Spleen (tissue), 11 donors: ENCODE results near the gene HIVEP3. TPM values are rescaled to one million over a fixed set of nuclear protein-coding genes. Genes with fewer than 3 reads are reported as not detected.
A peak's percentile ranks its signal among the peaks of the same experiment; 100 is the strongest.

Source experiments
- DNase-seq: peaks from one replicate; pipeline ENCODE4 v3.0.0-alpha.2; 2020
- H3K27ac ChIP-seq, 8 donors: fragments of 200-600 bp; sonication (generic) in 7 of 8; 1 replicate in 4 of 8; 2 replicates in 4 of 8; pipeline versions ENCODE4 v1.5.0 to v1.8.0; 2016 to 2021; ENCODE audit warnings: inconsistent platforms in 4 of 8, mild to moderate bottlenecking in 4 of 8, moderate library complexity in 1 of 8
- H3K27me3 ChIP-seq, 7 donors: fragments of 200-600 bp; sonication (generic) in 6 of 7; replicated peaks in 1 of 7; 1 replicate in 4 of 7; 2 replicates in 3 of 7; pipeline versions ENCODE4 v1.5.0 to v1.8.0; 2016 to 2021; ENCODE audit warnings: inconsistent platforms in 3 of 7, mild to moderate bottlenecking in 1 of 7
- H3K36me3 ChIP-seq, 6 donors: fragments of 200-600 bp; sonication (generic) in 5 of 6; 1 replicate in 4 of 6; 2 replicates in 2 of 6; pipeline versions ENCODE4 v1.5.0 to v1.8.0; 2016 to 2021; ENCODE audit warnings: inconsistent platforms in 2 of 6
- H3K4me1 ChIP-seq, 6 donors: fragments of 200-600 bp; sonication (generic) in 5 of 6; 1 replicate in 3 of 6; 2 replicates in 3 of 6; pipeline versions ENCODE4 v1.5.0 to v1.8.0; 2016 to 2021; ENCODE audit warnings: inconsistent platforms in 3 of 6
- H3K4me3 ChIP-seq, 8 donors: fragments of 200-600 bp; sonication (generic) in 7 of 8; 1 replicate in 4 of 8; 2 replicates in 4 of 8; pipeline versions ENCODE4 v1.5.0 to v1.8.0; 2016 to 2021; ENCODE audit warnings: inconsistent platforms in 4 of 8, mild to moderate bottlenecking in 4 of 8, moderate library complexity in 2 of 8
- H3K9me3 ChIP-seq, 8 donors: fragments of 200-600 bp; sonication (generic) in 7 of 8; 1 replicate in 4 of 8; 2 replicates in 4 of 8; pipeline versions ENCODE4 v1.5.0 to v1.8.0; 2016 to 2021; ENCODE audit warnings: inconsistent platforms in 4 of 8
- POLR2A ChIP-seq, 3 donors: fragments of 450-650 bp; IDR thresholded peaks; one replicate each; pipeline ENCODE4 v1.5.1; 2017; ENCODE audit warnings: antibody characterized with exemption in 3 of 3, mild to moderate bottlenecking in 1 of 3
- POLR2AphosphoS5 ChIP-seq, 3 donors: sonication (generic); formaldehyde crosslinking; IDR thresholded peaks; one replicate each; pipeline ENCODE4 v1.5.1; 2017; ENCODE audit warnings: antibody characterized with exemption in 3 of 3
- WGBS, 5 donors: extraction: QIAGEN DNeasy Blood & Tissue Kit in 3 of 5; methylation state at CpG; one replicate each; pipeline versions ENCODE4 v1.1.5 to v1.1.7; 2013 to 2018; 5-methylcytosine and 5-hydroxymethylcytosine counted together
- intact Hi-C: fragments of 100-400 bp; cut with DNase I; formaldehyde crosslinking; loops from one replicate; pipeline ENCODE4 v1.15.0; 2023; ENCODE audit warnings: low total_unique reads
- polyA plus RNA-seq, 3 donors: library from polyadenylated mRNA; stranded (reverse); fragments of 200-250 nt; gene quantifications; one replicate each; pipeline ENCODE4 v1.2.1, GENCODE V29; 2013
- total RNA-seq, 7 donors: library from RNA; depleted of rRNA in 3 of 7; stranded (reverse); fragments of >200 nt in 3 of 7; fragmentation: NEBNext Ultra II Directional in 4 of 7; extraction: Animal tissue kit (Norgen Biotek cat#: 25700) in 4 of 7; gene quantifications; one replicate each; pipeline versions ENCODE4 v1.1.0 to v1.2.1, GENCODE V29; 2016 to 2021
- TF ChIP-seq, protein P1 (sequence below), 11 experiments: fragments of 200-600 bp in 7 of 11; fragments of 450-650 bp in 4 of 11; sonication (generic) in 4 of 11; IDR thresholded peaks in 8 of 11; conservative IDR thresholded peaks in 3 of 11; 1 replicate in 7 of 11; 2 replicates in 4 of 11; pipeline versions ENCODE4 v1.4.0 to v1.8.0; 2016 to 2021; ENCODE audit warnings: antibody characterized with exemption in 11 of 11, inconsistent platforms in 4 of 11, mild to moderate bottlenecking in 1 of 11
- donor health status: healthy with polysubstance abuse.
- donor health status: DM: no; HTN: no; CAD: no; lungs with moderate emphysema.
- donor health status: DM: no; HTN: no; CAD: no.
- donor health status: Bipolar disorder and iron deficiency.
- donor health status: healthy.
- donor health status: DM: no; HTN: no; CAD: no.
- donor health status: DM: yes; HTN: yes; CAD: no.

HIVEP3 gene
- total and polyA plus RNA-seq, 10 donors = 2.4 to 21.2 (median 8.2) TPM

DNA sequence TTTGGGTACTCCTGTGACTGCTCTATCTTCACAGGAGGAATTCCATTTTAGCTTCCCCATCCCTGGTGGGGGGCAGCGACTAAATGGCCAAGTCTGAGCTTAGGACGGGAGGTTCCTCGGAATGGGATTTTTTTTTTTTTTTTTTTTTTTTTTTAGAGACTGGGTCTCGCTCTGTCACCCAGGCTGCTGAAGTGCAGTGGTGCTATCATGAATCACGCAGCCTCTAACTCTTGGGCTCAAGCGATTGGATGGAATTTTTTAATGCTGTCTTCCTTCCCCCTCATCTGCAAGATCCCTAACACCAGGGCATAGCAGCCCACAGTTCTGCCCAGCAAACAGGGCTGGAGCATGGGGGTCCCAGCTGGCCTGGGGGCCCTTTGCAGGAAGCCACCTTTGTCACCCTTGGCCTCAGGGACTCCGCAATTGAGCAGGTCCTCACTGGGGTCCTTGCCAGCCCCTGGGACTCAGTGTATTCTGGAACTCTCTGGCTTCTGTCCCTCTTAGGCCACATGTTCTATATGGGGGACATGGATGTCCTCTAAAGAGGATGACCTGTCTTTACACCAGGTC, 421.2 kb downstream of the HIVEP3 start:
- no peak for DNase-seq
- Histone ChIP-seq H3K27ac (no peak overlapping the region), H3K4me1 (peaks cover 0 to 42% (median 23%) of the 10 kb centered on the region in 6 donors), H3K9me3 (no peaks in the 10 kb centered on the region), H3K27me3 (peaks cover 0 to 33% (median 13%) of the 10 kb centered on the region in 7 donors), H3K4me3 (no peak overlapping the region), H3K36me3 (no peaks in the 10 kb centered on the region)
- no peak for TF ChIP-seq POLR2AphosphoS5 (IDR thresholded peaks at IDR 0.05)
- no peak for TF ChIP-seq POLR2A (IDR thresholded peaks at IDR 0.05)
- TF ChIP-seq, protein P1, sequence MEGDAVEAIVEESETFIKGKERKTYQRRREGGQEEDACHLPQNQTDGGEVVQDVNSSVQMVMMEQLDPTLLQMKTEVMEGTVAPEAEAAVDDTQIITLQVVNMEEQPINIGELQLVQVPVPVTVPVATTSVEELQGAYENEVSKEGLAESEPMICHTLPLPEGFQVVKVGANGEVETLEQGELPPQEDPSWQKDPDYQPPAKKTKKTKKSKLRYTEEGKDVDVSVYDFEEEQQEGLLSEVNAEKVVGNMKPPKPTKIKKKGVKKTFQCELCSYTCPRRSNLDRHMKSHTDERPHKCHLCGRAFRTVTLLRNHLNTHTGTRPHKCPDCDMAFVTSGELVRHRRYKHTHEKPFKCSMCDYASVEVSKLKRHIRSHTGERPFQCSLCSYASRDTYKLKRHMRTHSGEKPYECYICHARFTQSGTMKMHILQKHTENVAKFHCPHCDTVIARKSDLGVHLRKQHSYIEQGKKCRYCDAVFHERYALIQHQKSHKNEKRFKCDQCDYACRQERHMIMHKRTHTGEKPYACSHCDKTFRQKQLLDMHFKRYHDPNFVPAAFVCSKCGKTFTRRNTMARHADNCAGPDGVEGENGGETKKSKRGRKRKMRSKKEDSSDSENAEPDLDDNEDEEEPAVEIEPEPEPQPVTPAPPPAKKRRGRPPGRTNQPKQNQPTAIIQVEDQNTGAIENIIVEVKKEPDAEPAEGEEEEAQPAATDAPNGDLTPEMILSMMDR (IDR thresholded peaks at IDR 0.05 in 8 of 11, conservative IDR thresholded peaks at IDR 0.05 in 3 of 11) = no peak
- WGBS, 5 donors = 89 to 95% (median 93%) methylated on average over 6 to 7 of the region's 7 CpGs
- intact Hi-C loops = no loop called here

- intact Hi-C loops = no loop called here
- TF ChIP-seq POLR2A (IDR thresholded peaks at IDR 0.05) (no peak), POLR2AphosphoS5 (IDR thresholded peaks at IDR 0.05) (no peak)
- TF ChIP-seq, protein P1 (IDR thresholded peaks at IDR 0.05 in 8 of 11, conservative IDR thresholded peaks at IDR 0.05 in 3 of 11) = no peak
- Histone ChIP-seq H3K27me3 (peaks cover 0 to 33% (median 13%) of the 10 kb centered on the region in 7 donors), H3K27ac (peak overlapping the region in 3 of 8 donors; percentile 51 to 79 (median 57)), H3K4me3 (no peak overlapping the region), H3K36me3 (no peaks in the 10 kb centered on the region), H3K9me3 (no peaks in the 10 kb centered on the region), H3K4me1 (peaks cover 0 to 42% (median 23%) of the 10 kb centered on the region in 6 donors)
- 83 to 92% (median 89%) methylated on average over 10 to 13 of the region's 13 CpGs for WGBS, 5 donors
- DNase-seq = no peak
These were observed 421.7 kb downstream of the HIVEP3 start for GRCh38 chr1:41497056-41497440.

DNA sequence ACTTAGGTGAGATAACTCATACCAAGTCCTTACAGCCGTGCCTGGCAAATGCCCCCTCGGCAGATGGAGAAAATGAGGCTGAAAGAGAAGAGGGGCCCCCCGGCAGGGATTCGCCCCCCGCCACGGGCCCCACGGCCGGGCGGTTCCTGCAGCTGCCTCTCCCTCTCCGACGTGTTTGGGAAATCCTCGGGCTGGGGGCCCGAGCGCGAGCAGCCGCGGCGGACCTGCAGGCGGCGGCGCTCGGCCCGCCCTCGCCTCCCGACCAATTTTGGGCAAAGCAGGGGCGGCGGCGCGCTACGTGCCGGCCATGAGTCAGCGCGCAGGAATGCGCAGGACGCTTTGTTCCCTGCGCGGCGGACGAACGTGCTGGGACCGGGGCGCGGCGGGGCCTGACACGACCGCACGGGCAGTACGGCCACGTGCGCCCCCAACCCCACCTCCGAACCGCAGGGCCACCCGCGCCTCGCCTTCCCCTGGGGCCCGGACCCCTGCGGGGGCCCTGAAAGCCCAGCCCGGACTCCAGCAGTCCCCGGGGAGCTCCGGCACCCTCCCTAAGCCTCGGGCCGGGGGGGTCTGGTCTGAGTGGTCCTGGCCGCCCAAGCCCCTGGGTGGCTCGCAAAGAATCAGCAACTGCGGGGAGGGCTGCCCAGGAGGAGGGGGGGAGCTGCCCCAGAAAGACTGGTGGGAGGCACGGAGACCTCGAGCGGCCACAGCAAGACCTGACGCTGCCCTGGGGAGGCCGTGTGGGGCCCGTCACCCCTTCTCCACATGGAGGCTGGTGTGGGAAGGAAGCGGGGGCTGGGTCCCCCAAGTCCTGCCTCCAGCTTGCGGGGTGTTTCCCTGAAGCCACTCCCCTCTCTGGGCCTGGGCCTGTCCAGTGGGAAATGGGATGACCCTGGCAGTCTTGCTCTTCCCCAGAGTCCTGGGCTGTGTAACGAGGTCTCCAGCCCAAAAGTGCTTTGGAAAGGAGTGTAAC, 422.4 kb downstream of the HIVEP3 start:
- H3K36me3 ChIP-seq = no peaks in the 10 kb centered on the region
- DNase-seq = peak; percentile 82
- 7 to 20% (median 10%) methylated on average over 29 to 74 of the region's 74 CpGs for WGBS, 5 donors
- intact Hi-C loops = no loop called here
- TF ChIP-seq, protein P1 (IDR thresholded peaks at IDR 0.05 in 8 of 11, conservative IDR thresholded peaks at IDR 0.05 in 3 of 11) = peak in 3 of 11 experiments; percentile 7 to 31 (median 12)
- TF ChIP-seq POLR2AphosphoS5 (IDR thresholded peaks at IDR 0.05) (peak; percentile 78 to 88 (median 78)), POLR2A (IDR thresholded peaks at IDR 0.05) (no peak)
- no peaks in the 10 kb centered on the region for H3K9me3 ChIP-seq
- peak overlapping the region in 7 of 8 donors; percentile 3 to 51 (median 29) for H3K4me3 ChIP-seq
- peaks cover 0 to 42% (median 23%) of the 10 kb centered on the region in 6 donors for H3K4me1 ChIP-seq
- peak overlapping the region in 7 of 8 donors; percentile 8 to 79 (median 49) for H3K27ac ChIP-seq
- H3K27me3 ChIP-seq = peaks cover 0 to 33% (median 13%) of the 10 kb centered on the region in 7 donors
